Loucy (cell line): ENCODE data around the gene ASPM.

Experiments
- H2AFZ ChIP-seq: fragments of 200-600 bp; sonication (generic); 2 replicates; pipeline ENCODE4 v1.6.0; 2016; ENCODE audit warnings: antibody characterized with exemption, mild to moderate bottlenecking, low read length, moderate library complexity
- H3F3A ChIP-seq: fragments of 200-600 bp; 2 replicates; pipeline ENCODE4 v1.6.0; 2016; ENCODE audit warnings: antibody characterized with exemption, low read depth, mild to moderate bottlenecking
- H3K27me3 ChIP-seq: fragments of 200-600 bp; sonication (generic); 2 replicates; pipeline ENCODE4 v1.6.1; 2014; ENCODE audit warnings: low read length, mild to moderate bottlenecking; ENCODE audit not compliant: insufficient read depth, poor library complexity, severe bottlenecking
- H3K36me3 ChIP-seq: fragments of 200-600 bp; sonication (generic); 2 replicates; pipeline ENCODE4 v1.6.1; 2016; ENCODE audit warnings: low read length; ENCODE audit not compliant: insufficient read depth
- H3K4me1 ChIP-seq: fragments of 200-600 bp; sonication (generic); 2 replicates; pipeline ENCODE4 v1.5.1; 2014; ENCODE audit warnings: low read length, mild to moderate bottlenecking; ENCODE audit not compliant: insufficient read depth, poor library complexity, severe bottlenecking
- H3K4me2 ChIP-seq: fragments of 200-600 bp; sonication (generic); 2 replicates; pipeline ENCODE4 v1.6.0; 2014; ENCODE audit warnings: antibody characterized with exemption, low read length, low read depth, mild to moderate bottlenecking; ENCODE audit not compliant: poor library complexity, severe bottlenecking
- H3K4me3 ChIP-seq: fragments of 200-600 bp; sonication (generic); 2 replicates; pipeline ENCODE4 v1.5.1; 2014; ENCODE audit warnings: low read length, mild to moderate bottlenecking, mixed read lengths; ENCODE audit not compliant: poor library complexity, severe bottlenecking
- H3K79me2 ChIP-seq: fragments of 200-600 bp; sonication (generic); 2 replicates; pipeline ENCODE4 v1.6.1; 2014; ENCODE audit warnings: low read length; ENCODE audit not compliant: insufficient read depth
- H3K9ac ChIP-seq: fragments of 200-600 bp; sonication (generic); 2 replicates; pipeline ENCODE4 v1.6.0; 2014; ENCODE audit warnings: mild to moderate bottlenecking, low read depth, low read length, moderate library complexity; ENCODE audit not compliant: poor library complexity, severe bottlenecking
- H3K9me2 ChIP-seq: fragments of 200-600 bp; sonication (generic); replicated peaks from 2 replicates; pipeline ENCODE4 v1.6.1; 2016; ENCODE audit warnings: low read depth, low read length, mixed read lengths
- H3K9me3 ChIP-seq: fragments of 200-600 bp; sonication (generic); 2 replicates; pipeline ENCODE4 v1.6.1; 2014; ENCODE audit warnings: mild to moderate bottlenecking, antibody characterized with exemption, low read length, low read depth; ENCODE audit not compliant: insufficient read depth
- H4K20me1 ChIP-seq: fragments of 200-600 bp; sonication (generic); 2 replicates; pipeline ENCODE4 v1.6.0; 2014; ENCODE audit warnings: antibody characterized with exemption, low read length, mild to moderate bottlenecking; ENCODE audit not compliant: insufficient read depth, poor library complexity, severe bottlenecking
- CTCF ChIP-seq: fragments of 200-600 bp; sonication (generic); conservative IDR thresholded peaks from 2 replicates; pipeline ENCODE4 v1.5.1; 2014; ENCODE audit warnings: mild to moderate bottlenecking, antibody characterized with exemption, low read length
- EZH2phosphoT487 ChIP-seq: fragments of 200-600 bp; IDR thresholded peaks from 2 replicates; pipeline ENCODE4 v1.6.1; 2018; ENCODE audit warnings: antibody characterized with exemption, mild to moderate bottlenecking, moderate library complexity, borderline replicate concordance

Gene ASPM

DNA sequence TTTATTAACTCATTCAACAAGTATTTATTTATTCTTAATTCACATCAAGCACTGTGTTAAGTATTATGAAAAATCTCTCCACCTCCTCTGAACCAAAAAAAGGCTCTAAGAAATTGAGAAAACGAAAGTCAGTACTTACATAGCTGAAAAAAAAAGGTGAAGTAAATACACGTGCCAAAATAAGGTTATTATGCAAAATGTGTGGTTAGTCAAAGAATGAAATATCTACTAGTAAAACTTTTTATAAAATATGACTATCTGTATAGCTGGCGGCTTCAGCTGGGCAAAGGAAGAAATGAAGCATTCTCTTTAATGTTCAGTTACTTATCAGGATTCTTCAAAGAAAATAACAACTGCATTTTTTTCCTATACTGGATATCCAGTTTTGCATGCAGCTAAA, 35.5 kb upstream of the ASPM start:
- no peaks in the 10 kb centered on the region for H3K4me1 ChIP-seq
- H3K36me3 ChIP-seq = peaks cover 11% of the 10 kb centered on the region; the same call in 1 of the 2 replicates
- no peak overlapping the region for H3K9ac ChIP-seq
- no peaks in the 10 kb centered on the region for H3K9me2 ChIP-seq
- no peaks in the 10 kb centered on the region for H4K20me1 ChIP-seq
- TF ChIP-seq CTCF (no peak), EZH2phosphoT487 (no peak)
- H3K27me3 ChIP-seq = no peaks in the 10 kb centered on the region
- H3K4me2 ChIP-seq = no peak overlapping the region
- no peaks in the 10 kb centered on the region for H3K79me2 ChIP-seq
- H3K9me3 ChIP-seq = no peaks in the 10 kb centered on the region
- H2AFZ ChIP-seq = no peak overlapping the region
- H3K4me3 ChIP-seq = no peak overlapping the region
- H3F3A ChIP-seq = no peaks in the 10 kb centered on the region

GRCh38 chr1:197180252-197180878, 33.9 kb upstream of the ASPM start:
- no peak for TF ChIP-seq EZH2phosphoT487
- peak; percentile 87 for TF ChIP-seq CTCF

GRCh38 chr1:197178998-197179397, 32.5 kb upstream of the ASPM start:
- H3K9ac ChIP-seq = no peak overlapping the region
- TF ChIP-seq EZH2phosphoT487 (no peak), CTCF (peak; percentile 53)
- no peaks in the 10 kb centered on the region for H3K9me3 ChIP-seq

More at GRCh38 chr1:197180252-197180878, 33.9 kb upstream of the ASPM start:
- no peak overlapping the region for H2AFZ ChIP-seq
- peaks cover 9% of the 10 kb centered on the region; the same call in 1 of the 2 replicates for H3K36me3 ChIP-seq
- no peaks in the 10 kb centered on the region for H3K4me1 ChIP-seq
- no peaks in the 10 kb centered on the region for H3K27me3 ChIP-seq
- no peak overlapping the region for H3K4me2 ChIP-seq
- no peak overlapping the region for H3K9ac ChIP-seq
- no peaks in the 10 kb centered on the region for H4K20me1 ChIP-seq
- no peaks in the 10 kb centered on the region for H3K79me2 ChIP-seq
- no peak overlapping the region for H3K4me3 ChIP-seq
- no peaks in the 10 kb centered on the region for H3K9me3 ChIP-seq
- no peaks in the 10 kb centered on the region for H3F3A ChIP-seq
- no peaks in the 10 kb centered on the region for H3K9me2 ChIP-seq

More at GRCh38 chr1:197178998-197179397, 32.5 kb upstream of the ASPM start:
- no peak overlapping the region for H2AFZ ChIP-seq
- H3K79me2 ChIP-seq = no peaks in the 10 kb centered on the region
- H3K4me3 ChIP-seq = no peak overlapping the region
- H3K4me2 ChIP-seq = no peak overlapping the region
- no peaks in the 10 kb centered on the region for H3K9me2 ChIP-seq
- no peaks in the 10 kb centered on the region for H3K4me1 ChIP-seq
- H3F3A ChIP-seq = no peaks in the 10 kb centered on the region
- no peaks in the 10 kb centered on the region for H4K20me1 ChIP-seq
- H3K27me3 ChIP-seq = no peaks in the 10 kb centered on the region
- peaks cover 19% of the 10 kb centered on the region; the same call in 1 of the 2 replicates for H3K36me3 ChIP-seq
